TTC549 (cell line): Measurements from ENCODE around the gene CD247.
"Not testable (repeated sequence)": the region's sequence is repeated elsewhere in the genome, so short reads cannot be mapped to it uniquely, and the experiment has no call there.

ENCODE experiments used
- FAIRE-seq: peaks from 2 replicates; lab custom pipeline; 2012; peaks lifted over from hg19 to GRCh38; lab: Jason Lieb, UNC

CD247 gene

DNA sequence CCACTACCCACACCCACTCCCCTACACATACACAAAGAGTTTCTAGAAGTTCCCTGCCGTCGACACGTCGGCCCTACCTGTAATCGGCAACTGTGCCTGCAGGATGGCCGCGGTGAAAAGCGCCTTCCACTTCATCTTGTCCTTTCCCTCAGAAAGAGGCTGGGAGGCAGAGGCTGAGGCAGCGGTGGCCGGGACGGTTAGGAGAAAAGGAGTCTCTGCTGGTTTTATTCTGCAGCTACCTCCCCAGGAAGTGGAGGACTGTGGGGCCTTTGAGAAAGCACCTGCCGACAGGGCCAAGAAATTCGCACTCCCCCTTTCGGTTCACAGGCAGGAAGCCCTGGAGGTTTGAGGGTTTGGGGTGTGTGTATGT, at the start of gene CD247:
Gene CD247 (minus strand): TSS at position 199 of the 370 bp plus-strand sequence. CDS start 64 bp downstream, at position 135.
- no peak for FAIRE-seq

DNA sequence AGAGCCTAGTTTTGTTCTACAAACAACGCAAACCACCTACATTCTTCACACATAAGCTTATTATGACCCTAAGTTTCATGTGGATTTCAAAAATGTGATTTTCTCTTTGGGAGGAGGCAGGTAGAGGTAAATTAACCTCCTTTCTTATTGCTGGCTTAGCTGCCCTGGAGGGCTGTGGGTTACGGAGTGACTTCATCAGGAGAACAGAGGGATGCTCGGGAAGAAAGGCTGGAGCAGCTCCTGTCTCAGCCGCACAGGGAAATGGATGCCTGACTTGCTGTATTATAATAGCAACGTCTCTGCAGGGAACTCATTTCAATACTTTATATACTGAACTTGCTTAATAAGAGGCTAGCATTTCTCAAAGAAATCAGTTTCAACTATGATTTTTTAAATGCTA, 49.3 kb upstream of the CD247 start:
- FAIRE-seq = no peak

DNA sequence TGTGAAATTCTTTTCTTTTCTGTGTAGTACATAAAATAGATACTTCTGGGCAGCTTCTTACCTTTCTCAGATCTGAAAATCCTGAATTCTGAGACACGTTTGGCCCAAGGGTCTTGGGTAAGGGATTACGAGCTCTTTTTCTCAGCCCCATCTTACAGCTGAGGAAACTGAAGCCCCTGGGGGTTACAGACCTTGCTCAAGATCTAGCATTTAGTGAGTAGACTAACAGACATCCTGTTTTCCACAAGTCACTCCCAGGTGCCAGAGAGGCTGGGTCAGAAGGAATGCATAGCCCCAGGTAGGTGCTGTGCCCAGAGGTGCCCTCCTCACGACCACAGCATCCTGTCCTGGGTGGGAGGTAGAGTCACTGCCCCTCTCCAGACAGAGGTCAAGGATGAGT, 48.4 kb upstream of the CD247 start:
- no peak for FAIRE-seq

DNA sequence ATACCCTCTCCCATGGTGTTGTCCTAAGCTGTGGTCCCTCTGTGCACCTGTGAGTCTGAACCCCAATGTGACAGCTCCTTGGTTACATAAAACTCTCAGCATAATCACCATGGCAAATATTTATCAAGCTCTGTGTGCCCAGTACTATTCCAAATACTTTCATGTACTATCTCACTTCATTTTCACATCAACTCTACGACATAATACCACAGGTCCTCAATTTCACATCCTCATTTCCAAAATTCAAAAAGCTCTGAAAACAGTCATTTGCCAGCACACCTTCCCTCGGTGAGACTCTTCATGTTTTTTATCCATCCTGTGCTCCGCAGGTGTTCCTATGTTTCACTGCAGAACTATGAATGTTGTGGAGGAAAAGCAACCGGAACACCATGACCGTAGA, 47.6 kb upstream of the CD247 start:
- no peak for FAIRE-seq

DNA sequence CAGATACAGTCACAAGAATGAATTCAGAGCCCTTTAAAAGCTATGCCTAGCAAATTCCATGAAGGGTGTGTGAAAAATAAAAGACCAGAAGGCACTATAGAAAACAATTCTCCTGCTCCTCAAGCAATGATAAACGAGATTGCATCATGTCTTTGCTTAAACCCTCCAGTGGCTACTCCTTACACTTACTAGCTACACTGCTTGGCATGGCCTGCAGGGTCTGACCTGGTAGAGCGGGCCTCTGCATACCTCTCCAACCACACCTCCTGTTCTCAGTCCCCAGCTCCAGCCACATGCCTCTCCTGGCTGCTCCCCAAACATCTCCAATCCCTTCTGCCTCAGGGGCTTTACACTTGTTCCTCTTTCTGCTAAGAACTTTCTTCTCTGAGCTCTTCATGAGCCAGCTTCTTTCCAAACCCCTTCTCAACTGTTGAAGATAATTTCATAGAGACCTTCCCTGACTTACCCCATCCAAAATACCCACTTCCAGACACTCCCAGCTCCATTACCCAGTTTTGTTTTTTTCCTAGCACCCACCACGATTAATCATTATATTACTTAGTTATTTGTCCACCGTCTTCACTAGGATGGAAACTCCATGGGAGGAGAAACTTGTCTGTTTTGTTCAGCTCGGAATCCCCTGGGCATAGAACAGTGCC, 46.4 kb upstream of the CD247 start:
- FAIRE-seq = no peak

DNA sequence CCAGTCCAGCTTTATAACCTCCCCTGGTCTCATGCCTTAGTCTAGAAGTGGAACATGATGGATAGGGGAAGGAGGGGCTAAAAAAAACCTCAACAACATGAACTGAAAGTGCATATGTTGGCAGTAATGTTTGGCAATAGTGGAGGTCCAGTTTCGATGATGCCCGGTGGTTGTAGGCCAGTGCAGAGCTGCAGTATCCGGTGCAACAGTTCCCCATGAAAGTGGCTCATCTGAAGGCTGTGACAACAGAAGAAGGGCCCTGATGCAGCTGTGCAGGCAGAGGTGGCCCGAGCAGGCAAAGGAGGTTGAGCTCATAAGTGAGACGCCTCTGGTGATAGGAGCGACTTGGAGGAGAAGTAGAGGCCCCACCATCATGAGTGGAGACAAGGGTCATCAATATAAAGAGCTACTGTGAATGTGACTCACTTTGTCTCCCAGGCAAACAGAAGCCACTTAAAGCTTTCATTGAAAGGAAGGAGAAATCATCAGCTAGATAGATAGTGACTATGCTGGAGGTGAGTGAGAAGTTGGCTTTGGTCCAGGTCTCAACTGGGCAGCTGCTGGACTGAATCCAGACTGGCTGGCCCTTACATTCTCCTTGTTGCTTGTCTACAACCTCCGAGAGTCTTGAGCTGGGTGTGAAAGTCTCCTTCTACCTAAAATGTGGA, 45.4 kb upstream of the CD247 start:
- FAIRE-seq = no peak

DNA sequence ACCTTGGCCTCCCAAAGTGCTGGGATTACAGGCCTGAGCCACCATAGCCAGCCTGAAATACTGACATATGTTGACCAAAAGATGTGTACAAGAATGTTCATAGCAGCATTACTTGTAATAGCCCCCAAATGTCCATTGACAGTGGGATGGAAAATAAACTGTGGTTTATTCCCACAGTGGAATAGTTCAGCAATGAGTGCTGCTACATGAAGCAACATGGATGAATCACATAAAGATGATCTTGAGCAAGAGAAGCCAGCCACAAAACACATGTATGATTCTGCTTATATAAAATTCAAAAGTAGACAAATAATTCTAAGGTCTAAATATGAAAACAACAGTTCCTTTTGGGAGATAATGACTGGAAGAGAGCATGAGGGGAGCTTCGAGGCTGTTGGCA, 44.4 kb upstream of the CD247 start:
- no peak for FAIRE-seq

DNA sequence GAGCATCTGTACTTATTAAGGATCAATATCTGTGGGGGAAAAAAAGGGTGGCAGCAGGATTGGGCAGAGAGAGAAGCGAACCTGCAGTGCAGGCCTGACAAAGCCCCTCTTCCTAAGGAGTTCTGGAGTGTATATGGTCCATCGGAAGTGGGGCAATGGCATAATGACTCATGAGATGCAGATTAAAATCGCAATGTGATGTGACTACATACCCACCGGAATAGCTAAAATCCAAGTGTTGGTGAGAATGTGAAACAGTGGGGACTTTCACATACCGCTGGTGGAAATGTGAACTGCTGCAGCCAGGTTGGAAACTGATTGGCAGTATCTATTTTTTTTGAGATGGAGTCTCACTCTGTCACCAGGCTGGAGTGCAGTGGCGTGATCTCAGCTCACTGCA, 43.4 kb upstream of the CD247 start:
- no peak for FAIRE-seq

DNA sequence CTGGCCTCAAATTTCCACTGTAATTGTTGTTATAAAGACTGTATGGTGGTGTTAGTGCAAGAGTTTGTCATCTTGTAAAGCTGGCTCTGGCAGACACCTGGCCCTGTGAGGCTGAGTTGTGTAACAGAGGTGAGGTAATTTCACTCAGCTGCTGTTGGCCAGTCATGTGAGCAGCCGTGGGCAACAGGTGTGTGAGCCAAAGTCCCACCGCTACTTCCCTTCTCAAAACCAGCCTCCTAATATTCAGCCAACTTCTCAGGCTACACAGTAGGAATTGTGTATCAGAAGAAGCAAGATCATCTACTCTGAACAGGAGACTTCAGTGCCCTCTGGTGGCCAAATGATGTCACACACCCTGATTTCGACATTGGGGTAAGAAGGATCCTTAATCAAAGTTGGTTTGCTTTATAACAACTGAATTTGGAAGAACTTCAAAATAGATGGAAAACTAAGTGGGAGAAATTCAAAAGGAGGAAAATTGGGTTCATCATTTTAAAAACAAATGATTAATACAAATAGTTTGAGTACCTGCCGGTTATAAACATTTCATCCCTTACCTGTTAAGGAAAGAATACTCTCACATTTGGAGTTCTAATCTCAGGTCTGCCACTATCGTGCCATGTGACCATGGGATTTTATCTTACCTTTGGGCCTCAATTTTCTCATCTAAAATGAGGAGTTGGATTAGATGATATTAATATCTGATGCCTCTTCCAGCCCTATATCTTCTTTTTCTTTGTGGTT, 37.8 kb upstream of the CD247 start:
- FAIRE-seq = peak; percentile 97

DNA sequence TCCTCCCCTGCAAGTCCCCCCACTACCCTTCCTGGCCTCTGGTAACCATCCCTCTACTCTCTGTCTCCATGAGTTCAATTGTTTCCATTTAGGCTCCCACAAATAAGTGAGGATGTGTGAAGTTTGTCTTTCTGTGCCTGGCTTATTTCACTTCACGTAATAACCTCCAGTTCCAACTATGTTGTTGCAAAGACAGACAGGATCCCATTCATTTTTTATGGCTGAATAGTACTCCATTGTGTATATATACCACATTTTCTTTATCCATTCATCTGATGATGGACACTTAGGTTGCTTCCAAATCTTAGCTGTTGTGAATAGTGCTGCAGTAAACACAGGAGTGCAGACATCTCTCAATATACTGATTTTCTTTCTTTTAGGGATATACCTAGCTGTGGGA, 36.7 kb upstream of the CD247 start:
- not testable (repeated sequence) for FAIRE-seq

DNA sequence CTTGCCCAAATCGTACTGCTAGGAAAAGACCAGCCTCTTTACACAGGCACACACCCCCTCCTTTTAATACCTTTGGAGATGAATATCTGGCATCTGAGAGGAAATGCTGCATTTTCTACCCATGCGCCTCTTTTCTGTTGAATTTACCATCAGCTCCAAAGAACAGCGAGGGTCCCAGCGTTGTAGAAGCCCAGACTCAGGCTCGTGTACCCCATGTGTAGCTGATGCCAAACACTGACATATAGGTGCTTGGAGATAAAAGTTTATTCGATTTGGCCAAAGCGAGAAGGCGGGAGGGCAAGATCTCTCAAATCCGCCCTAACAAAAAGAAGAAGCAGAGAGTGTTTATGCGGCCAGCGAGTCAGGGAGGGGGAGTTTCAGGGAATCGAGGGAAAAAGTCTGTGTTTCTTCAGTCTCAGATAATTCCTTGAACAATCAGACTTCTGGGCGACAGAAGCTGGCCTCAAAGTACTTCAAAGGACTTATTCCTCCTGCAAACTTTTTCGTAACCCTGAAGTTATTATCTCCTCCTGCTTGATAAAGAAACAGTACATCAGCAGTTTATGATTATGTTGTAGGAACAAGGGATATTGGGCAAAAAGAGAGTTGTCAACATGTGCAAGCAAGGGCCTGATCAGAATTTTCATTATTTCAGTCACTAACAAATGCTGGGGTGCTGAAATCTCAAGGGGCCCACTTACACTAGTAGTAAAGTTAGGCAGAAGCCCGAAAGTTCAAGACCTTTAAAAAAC, 35.9 kb upstream of the CD247 start:
- FAIRE-seq = no peak

DNA sequence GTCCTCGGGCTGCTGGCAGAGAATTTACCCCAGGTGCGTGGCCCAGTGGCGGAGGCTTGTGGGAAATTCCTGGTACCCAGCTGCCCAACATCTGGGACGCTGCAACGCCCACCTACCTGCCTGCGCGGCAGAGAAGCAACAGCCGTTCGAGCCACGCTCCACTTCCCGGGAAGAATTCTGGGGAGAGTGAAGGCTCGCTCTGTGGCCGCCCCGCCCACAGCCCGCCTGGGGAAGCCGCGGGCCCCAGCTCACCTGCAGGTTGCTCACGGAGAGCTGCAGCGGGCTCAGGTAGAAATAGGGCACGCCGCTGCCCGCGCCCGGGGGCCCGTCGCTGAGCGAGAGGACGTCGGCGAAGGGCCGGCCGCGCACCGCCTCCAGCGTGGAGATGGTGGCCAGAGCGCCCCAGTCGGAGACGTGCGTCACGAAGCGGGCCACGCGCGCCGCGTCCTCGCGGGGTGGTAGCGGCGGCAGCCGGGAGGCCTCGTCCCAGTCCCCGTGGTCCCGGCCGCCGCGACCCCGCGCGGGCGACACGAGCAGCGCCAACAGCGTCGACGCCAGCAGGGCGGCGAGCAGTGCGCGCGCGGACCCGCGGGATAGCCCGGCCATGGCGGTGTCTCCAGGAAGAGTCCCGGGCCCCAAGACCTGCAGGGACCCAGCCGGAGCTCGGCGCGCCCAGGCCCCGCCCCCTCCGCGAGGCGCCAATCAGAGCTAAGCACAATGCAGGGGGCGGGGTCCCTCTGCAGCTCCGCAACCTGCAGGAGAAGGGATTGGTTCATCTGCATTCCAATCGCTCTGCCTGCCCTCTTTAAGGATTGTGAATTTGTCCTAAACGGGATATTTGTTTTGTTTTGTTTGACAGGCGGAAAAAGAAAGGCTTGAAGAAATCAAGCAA, 35.1 kb upstream of the CD247 start, which contains the start of gene CREG1:
Gene CREG1 (minus strand): TSS at position 627 of the 892 bp plus-strand sequence.
- peak; percentile 99 for FAIRE-seq

DNA sequence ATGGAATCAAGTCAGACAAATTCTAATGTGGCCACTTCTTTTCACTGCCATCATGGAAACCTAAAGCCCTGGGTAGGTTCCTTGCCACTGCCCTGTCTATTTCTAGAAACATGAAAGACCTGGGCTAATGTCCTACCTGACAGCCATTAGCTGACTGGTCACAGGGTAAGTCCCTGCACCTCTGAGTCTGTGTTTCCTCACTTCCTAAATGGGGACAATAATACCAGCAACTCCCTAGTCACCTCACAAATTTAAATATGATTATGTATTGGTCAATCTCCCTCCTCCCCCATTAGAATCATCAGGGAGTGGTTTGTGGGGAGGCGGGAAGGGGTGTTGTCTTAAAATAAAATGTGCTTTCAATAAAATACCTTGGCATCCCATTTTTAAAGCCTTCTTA, 33.0 kb upstream of the CD247 start:
- no peak for FAIRE-seq

DNA sequence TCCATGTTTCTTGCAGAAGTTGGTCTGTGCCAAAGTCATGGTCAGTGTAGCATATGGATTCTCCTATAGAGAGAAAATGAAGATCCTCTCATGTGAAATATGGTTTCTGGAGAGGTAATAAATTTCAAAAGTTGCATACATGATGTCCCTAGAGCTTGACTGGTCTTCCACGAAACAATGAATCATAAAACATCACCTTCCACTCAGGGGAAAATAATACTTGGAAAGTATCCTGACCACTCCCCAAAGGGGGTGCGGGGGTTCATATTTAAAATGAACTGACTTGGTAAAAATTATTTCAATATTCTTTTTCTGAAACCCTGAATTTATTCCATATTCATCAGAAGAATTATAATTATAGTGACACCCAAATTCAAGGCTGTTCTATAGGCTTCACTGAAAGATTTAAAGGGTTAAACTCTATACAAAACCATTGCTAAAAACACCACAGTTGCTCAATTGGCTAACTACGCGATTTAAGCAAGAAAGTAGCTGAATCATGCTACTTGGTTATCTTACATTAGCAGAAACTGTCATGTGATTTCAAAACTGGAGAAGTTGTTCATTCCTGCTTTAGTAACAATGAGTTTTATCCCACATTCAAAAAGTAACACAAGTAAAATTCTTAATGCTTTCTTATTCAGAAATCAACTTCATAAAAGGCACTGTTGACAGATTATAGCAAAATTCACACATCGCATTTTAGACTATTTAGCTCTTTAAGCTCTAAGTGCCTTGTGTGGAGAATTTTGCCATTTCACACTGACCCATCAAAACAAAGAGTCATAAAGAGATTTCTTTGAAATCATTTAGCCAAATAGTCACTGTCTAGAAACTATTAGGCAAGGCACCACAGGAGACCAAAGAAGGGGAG, 30.0 kb upstream of the CD247 start:
- FAIRE-seq = no peak

DNA sequence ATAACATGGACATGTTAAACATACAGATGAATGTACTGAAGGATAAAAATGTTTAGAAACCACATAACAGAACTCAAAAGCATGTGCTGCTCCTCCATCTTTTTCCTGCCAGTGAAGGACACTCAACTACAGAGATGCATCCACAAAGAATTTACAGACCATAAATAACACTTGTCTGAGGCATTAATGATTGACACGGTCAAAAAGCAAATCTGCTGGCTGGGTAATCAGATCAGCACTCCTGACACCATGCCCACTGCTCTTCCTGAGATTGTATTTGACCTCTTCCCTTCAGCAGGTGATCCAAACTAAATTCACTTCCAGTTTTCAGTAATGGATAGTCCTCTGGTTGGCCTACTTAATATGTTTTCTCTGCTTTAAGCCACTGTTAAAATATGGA, 28.6 kb upstream of the CD247 start:
- FAIRE-seq = no peak

DNA sequence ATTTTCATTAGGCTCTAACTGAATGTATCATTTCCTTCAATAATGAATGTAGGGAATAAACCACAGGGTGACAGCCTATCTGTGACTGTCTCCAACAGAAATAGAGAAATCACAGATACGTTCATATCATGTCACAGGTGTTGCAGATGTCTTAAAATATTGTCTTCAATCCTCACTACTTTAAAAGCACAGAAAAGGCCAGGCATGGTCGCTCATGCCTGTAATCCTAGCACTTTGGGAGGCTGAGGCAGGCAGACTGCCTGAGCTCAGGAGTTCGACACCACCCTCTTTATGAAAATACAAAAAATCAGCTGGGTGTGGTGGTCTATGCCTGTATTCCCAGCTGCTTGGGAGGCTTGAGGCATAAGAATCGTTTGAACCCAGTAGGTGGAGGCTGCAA, 27.0 kb upstream of the CD247 start:
- FAIRE-seq = no peak

DNA sequence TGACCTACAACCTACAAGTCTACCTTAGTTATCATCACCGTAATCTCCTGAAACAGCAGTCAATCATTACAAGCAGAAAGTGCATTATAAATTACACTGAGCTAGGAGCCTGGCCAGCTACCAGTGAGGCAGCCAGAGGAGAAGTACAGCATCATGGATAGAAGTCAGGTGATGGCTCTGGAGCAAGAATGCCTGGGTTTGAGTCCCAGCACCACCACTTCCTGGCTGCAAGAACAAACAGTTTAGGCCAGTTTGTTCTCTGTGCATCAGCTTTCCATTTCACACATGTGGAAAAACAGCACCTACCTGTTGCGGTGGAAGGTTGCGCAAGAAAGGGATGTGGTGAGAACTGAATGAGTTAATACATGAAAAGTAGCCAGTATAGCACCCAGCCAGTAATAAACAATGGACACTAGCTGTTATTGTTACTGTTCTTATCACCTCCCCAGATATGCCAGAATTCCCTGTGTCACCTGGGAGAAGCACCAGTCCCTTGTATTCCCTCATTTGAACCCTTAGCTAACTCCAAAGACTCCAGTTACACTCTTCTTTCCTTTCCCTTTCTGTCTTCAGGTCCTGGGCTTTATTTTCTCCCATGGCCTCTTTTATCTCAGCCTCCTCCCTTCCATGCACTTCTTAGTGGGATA, 26.2 kb upstream of the CD247 start:
- FAIRE-seq = no peak

DNA sequence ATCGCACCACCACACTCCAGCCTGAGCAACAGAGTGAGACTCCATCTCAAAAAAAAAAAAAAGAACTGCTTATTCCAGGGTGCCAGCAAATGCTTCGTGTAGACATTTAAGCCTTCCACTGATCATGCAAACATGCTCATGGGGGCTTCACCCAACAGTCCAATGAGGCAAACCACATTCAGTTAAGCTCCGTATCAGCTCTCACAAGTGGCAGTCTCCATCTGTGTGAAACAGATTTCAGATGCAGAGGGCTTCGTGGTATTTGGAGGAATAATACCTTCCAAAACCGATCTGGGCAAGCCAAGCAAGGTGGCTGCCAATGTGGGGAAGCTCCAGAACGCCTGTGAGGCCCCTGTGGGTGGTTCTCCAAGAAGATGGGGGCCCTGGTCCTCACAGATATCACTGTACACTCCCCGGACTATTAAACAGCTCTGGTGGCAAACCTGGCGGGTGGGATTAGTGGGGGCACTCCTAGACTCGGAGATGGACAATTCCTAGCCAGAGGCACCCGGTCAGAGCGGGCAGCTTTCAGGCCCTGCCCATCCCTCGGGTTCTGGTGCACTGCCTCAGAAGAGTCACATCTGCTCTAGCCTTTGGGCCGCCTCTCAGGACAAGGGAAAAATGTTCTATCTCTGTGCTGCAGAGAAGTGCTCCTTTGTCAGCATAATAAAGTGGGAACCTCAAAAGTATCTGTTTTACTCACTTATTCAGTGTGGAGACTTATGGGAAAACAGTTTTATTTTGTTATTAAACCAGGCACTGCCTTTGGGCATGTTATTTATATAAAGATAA, 25.1 kb upstream of the CD247 start:
- no peak for FAIRE-seq
